Fibroblast of skin of right biceps (primary cell): ENCODE results near the gene FKBP15.

Experiments
- DNase-seq: peaks from one replicate; pipeline ENCODE4 v3.0.0-alpha.2; 2013

FKBP15 gene

DNA sequence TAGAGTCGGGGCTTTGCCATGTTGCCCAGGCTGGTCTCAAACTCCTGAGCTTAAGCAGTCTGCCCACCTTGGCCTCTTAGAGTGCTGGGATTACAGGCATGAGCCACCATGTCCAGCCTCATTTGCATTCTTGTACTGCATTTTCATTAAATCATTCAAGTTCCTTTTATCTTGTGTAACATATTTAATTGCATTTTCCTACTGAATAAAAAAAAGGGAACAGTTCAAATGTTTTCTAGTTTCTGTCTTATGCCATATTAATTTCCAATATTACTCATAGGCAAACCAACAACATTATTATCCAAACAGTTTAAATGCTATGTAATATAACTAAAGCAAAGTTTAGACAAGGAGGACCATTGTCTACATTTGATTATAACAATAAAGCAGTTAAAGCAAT lies 6.4 kb upstream of the FKBP15 start:
- DNase-seq, result no peak

DNA sequence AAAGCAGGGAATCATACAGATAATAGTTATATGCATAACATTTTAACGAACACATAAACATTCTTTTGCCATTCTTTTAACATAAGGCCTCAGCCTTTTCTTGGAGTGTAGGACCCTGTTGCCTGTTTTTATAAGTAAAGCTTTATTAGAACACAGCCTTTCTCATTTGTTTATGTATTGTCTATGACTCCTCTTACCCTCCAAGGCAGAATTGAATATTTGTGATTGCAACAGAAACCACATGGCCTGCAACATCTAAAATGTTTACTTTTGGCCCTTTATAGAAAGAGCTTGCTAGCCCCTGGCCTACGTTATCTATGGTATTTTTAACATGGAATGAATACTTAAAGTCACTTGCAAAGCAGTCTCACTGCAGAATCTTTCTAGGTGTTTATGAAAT lies 2.9 kb upstream of the FKBP15 start:
- DNase-seq, result peak; percentile 32

DNA sequence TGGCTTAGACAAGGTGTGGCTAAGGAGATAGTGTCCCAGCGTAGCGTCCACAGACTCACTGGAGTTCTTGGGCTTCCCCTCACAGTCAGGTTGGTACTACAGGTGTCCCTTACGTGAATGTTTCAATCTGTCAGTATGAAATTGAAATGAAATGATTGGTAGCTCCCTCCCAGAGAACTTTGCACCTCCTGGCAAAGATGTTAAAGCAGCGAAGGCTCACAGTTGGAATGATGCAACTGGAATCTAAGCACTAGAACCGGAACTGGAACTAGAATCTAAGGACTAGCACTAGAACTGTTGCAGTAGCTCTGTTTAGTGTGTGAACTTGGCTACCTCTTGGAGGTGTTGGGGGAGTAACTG lies 1.4 kb upstream of the FKBP15 start:
- DNase-seq, result peak; percentile 17

DNA sequence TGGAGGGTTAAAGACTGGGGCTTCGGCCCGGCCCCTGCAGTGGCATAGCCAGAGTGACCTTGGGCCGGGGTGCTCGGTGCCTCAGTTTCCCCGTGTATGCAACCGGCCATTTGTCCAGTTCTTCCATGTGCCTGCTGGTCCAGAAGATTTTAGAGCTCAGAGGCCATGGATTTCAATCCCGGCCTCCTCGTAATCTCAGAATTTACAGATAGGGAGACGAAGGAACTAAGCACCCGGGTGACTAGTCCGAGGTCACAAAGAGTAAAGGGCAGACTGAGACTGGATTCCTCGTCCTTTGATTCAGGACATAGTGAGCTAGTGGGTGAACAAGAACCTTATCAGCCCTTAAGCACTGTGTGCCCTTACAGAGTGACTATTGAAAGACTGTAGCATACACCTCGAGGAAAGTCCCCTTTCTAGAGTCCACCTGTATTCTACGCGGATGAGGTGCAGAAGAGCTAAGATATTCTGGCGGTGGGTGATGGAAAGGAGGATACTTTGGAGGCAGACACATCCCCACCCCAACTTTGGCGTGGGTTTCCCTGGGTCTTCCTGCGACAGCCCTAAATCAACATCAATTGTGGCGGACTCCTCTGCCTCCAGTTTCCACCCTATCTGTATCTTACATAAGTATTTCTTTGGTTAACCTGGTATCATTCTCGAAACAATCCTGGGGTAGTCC lies 864 bp upstream of the FKBP15 start:
- peak; percentile 10 for DNase-seq

DNA sequence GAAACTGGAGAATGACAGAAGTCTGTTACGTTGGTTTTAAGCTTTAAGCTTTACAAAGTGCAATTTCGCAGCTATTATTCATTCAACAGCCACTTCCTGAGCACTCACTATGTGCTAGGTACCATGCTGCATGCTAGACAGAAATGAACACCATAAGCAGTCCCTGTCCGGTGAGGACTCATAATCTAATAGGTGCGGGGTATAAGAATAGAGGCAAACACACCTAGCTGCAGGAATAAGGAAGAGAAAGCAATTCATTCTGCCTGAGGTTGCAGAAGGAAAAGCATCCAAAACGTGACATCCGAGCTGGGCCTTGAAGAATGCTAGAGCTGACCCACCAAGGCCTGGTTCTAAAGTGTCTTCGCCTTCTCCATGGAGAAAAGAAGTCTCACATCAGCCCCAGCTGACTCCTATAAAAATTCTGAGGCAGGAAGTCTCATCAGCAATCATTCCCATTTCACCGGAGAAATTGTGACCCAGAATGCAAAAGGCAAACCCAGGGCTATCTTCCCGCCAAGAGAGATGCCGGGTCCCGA lies 542 bp downstream of the FKBP15 start:
- no peak for DNase-seq

DNA sequence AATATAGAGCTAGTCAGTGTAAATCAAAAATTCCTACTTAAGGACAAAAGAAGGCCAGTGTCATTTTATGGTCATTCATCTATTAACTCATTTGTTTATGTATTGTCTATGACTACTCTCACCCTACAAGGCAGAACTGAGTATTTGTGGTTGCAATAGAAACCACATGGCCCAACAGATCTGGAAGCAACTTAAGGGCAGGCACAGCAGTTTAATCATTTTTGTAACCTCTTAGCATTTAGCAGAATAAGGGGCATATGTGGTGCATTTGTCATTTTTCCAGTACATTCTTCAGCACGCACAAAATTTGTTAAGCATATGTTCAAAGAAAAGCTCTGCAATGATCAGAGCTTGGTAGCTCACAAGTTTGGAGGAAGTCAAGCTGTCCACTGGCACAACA lies 1.1 kb downstream of the FKBP15 start:
- peak; percentile 68 for DNase-seq

DNA sequence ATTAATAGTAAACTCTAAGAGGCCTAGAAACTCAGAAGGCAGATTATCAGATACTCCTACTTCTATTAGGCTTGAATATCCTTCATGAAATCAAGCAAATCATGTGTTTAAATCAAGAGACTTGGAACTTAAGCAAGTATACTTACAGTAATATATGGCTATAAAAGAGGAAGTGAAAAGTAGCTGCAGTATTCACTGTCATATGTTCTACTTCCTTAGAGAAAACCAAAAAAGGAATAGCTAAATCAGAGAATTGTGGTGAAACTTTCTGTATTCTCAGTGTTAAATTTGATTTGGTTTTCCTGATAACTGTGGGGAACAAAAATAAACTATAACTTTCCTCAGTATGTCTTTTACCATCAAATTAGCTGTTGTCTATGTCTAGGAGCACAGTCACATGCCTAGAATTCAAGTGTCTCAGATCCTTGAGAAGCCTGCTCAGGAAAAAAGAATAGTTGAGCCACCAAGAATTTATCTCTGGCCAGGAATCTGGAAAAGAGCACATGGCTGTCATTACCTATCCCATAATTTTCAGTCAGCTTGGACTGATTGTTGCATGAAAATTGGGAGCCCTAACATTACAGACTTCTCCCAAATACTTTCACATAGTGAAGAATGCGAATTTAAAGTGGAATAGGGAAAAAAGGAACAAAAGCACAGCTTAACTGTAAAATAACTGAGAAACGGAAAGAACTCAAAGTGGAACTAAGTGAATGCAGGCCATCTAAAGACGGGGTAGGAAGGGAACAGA lies 1.7 kb downstream of the FKBP15 start:
- no peak for DNase-seq

DNA sequence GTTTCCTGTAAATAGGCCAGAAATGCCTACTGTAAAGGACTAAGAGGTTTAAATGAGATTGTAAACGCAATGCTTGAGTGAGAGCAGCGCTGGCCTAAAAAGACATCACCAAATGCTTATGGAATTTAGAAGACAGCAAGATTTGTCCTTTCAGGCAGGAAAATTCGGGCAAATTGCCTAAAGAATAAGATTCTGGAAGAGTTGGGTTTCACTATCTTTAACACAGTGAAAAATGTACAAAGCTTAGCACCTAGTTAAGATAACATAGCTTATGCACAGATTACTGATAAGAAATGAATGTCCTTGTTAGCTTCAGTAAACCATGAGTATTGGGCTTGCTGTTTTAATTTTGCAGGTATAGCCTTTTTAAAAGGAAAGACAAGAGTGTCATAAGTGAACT lies 4.7 kb downstream of the FKBP15 start:
- no peak for DNase-seq

DNA sequence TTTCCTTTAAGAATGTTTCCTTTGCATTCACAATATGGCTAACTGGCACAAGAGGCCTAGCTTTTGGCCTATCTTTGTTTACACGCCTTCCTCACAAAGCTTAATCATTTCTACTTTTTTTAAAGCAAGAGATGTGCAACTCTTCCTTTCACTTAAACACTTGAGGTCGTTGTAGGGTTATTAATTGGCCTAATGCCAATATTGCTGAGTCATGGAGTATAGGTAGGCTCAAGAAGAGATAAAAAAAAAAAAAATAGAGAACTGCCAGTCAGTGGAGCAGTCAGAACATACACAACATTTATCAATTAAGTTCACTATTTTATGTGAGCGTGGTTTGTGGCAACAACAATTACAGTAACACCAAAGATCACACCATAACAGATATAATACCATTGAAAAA lies 5.9 kb downstream of the FKBP15 start:
- peak; percentile 26 for DNase-seq

DNA sequence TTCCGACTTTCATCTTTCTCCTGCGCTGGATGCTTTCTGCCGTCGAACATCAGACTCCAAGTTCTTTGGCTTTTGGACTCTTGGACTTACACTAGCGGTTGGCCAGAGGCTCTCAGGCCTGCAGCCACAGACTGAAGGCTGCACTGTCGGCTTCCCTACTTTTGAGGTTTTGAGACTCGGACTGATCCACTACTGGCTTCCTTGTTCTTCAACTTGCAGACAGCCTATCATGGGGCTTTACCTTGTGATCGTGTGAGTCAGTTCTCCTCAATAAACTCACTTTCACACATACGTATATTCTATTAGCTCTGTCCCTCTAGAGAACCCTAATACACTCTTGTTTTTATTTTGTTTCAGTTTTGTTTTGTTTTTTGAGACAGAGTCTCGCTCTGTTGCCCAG lies 10.3 kb downstream of the FKBP15 start:
- no peak for DNase-seq

DNA sequence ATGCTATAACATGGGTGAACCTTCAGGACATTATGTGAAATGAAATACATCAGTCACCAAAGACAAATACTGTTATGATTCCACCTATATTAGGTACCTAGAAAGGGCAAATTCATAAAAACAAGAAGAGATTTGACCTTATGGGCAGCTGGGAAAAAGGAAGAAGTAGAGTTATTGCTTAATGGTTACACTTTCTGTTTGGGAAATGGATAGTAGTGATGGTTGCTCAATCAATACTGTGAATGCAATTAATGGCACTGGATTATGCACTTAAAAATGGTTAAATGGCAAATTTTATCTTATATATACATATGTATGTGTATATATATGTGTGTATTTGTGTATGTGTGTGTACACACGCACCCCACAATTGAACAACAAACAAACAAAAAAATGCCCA lies 15.2 kb downstream of the FKBP15 start:
- no peak for DNase-seq

DNA sequence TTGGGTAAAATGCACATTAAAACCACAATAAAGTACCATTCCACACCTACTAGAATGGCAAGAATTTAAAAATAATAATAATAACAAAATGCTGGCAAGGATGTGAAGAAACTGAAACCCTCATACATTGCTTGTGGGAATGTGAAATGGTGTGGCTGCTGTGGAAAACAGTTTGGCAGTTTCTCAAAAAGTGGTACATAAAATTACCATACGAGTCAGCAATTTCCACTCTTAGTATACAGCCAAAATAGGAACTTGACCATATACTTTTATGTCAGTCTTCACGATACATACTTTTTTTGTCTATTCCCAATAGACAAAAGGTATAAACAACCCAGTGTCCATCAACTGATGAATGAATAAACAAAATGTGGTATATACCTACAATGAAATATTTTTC lies 15.6 kb downstream of the FKBP15 start:
- DNase-seq, result no peak

DNA sequence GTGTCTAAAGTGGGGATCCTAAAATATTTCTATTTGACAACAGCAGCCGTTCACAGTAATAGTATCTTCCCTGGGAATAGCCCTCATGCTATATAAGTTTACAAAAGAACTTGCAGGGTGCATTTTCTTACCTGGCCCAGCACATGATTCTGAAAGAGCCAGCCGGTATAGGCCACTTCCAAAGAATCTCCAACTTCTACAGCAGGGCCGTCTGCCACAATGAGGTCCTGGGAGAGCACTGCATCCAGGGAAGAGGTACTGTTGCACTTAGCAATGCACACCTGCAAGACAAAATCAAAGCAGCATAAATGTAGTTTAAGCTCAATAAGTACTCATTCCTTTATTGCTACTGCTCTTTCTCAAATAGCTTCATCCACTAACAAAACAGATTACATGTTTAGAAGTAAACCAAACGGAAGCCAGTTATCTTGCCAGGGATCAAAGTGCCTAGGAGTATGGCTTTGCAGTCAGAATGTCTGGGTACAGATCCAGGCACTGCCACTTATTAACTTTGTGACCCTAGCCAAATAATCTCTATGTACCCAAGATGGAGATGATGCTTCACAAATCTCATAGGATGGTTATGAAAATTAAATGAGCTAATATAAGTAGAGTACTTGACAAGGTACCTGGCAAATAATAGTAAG lies 21.3 kb downstream of the FKBP15 start:
- DNase-seq, result no peak

DNA sequence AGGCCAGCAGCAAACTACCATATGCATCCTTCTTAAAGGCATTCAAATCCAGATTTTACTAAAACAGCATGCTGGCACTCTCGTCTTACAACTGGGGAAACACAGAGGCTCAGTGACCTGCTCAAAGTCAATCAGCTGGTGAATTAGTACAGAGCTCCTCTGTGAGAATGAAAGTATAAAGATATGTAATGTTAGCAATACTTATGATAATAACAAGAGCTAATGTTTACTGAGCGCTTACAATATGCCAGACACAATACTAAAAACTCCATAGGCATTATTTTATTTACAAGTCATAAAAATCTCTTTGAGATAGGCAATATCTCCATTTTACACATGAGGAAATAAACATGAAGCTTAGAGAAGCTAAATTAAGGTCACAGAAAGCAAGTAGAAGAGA lies 28.6 kb downstream of the FKBP15 start:
- DNase-seq, result no peak

DNA sequence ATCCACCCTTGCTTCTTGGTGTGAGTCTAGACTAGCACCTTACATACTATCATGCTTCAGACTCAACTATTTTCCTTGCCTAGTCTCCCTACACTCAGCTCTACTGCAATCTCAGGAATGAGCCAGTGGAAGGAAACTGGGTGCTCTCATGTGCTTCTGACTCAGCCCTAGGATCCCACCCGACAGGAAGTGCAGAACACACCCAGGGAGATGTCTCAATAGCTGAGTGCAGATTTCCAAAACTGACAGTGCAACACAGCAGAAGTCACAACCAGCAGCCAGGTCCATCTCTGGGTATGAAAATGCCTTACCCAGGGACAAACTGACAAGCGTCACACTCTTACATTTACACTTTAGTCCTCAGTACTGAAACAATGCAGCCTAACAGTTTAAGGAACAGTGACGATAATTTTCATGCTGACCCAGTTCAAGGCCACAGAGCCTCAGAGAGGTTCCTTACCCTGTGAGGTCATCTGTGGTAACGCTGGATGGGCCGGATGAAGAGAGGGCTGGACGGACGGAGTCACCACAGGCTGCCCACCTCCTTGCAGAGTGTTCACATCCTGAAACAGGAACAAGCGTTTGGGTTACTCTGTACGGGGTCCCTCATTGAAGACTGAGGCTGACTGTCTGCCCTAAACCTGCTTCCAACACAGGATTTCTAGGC lies 33.0 kb downstream of the FKBP15 start:
- peak; percentile 85 for DNase-seq

DNA sequence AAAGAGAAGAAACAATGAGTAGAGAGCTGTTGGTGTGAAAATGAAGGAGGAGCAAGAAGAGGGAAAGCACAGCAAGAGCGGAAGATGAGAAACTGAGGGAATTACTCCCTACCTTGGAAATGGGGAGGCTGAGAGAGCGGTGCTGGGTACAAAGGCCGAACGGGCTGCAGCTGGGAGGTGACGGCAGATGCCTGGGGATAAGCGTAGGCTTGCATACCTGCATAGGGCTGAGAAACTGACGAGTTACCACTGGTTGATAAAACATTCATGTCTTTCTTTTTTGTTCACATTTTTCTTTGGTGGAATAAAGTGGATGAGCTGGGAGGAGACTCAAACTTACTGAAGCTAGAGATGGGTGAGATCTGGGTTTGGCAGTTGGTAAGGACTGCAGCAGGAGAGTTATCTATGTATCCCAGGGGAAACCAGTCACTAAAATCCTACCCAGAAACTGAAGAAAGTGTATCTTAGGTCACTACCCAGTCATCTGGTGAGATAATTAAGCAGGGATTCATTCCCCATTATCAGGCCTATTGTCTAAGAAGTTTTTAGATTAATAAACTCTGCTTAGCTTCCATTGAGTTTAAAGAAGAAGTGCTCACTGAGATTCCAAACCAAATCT lies 34.8 kb downstream of the FKBP15 start:
- no peak for DNase-seq

DNA sequence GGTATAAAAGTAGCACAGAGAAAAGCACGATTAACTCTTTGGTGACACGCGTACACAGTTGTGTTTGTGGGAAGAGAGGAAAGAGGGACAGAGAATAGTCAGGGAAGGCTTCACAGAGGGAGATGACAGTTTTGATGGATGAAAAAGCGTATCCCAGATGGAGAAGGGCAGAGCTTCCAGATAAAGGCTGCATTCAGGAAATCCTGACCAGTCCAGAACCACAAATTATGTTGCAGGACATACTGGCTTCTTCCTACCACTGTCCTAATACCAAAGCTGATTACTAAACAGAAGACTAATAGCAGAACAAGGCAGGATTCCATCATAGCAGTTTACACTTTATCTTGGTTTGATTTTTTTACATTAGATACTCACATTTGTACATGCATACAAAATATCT lies 35.8 kb downstream of the FKBP15 start:
- DNase-seq, result no peak

DNA sequence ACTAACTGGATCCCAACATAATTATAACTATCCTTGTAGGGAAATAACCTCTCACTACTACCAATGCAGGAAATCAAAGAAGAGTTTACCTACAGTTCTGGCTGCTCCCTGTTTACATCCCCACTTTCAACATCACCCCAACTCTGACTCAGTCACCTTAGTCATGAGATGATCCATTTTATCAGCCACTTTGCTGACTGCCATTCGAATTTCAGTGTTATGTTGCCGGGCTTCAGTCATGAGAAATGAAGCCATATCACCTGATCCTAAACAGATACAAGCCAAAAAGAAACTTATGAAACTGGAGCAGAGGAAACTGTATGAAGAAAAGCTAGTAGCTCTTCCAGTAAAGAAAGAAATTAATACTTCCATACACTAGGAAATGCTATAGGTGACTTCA lies 36.5 kb downstream of the FKBP15 start:
- no peak for DNase-seq

DNA sequence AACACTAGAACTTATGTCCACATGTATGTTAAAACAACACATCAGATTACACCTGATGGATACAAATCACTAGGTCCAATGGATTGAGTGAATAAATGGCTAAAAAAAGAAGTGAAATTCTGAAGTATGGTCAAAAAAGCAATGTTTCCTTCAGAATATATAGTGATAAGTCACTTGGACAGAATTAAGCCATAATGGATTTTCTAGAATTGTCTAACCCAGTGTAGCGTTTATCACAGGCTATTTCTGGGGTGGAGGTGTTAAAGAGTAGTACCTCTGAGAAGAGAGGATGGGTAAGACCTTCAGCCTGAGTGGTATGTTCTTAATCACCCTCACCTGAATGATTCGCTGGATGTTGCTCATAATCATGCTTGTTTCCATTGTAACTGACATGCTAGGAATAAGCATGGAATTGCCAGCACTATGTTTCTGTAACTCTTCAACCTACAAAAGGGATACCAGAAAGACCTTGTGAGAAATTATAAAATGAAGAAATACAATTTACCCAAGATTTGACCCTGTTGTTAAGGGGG lies 37.1 kb downstream of the FKBP15 start:
- DNase-seq, result no peak

DNA sequence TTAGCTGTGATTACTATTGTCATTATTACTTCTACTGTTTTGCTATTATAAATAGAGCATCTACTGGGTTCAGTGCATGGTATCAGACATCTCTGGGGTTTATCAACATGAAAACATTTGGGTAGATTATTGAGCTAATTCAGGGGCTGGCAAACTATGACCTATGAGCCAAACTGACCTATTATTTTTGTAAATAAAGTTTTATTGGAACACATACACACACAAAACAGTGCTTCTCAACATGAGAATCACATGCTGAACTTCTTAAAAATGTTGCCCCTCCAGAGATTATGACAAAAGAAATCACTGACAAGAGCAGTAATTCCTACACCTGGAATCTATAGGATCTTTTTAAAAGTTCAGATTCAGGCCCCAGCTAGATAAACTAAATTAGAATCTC lies 39.9 kb downstream of the FKBP15 start:
- DNase-seq, result no peak

DNA sequence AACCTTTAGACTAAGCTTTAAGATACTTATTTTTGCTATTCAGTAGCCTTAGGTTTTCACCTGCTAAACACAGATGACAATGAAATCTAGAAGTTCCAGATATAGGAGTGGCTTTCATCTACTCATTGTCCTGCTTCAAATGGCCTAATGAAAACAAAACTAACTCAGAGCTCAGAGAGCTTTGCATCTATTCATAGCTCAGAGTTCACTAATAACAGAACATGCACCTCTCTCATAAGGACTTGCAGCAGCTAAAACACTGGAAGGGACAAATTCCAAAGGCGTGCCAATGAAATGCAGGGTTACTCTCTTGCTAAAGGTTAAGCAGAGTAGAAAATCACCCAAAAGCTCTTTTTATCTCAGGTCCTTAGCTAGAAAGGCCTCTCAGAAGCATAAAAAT lies 41.2 kb downstream of the FKBP15 start:
- DNase-seq, result no peak

DNA sequence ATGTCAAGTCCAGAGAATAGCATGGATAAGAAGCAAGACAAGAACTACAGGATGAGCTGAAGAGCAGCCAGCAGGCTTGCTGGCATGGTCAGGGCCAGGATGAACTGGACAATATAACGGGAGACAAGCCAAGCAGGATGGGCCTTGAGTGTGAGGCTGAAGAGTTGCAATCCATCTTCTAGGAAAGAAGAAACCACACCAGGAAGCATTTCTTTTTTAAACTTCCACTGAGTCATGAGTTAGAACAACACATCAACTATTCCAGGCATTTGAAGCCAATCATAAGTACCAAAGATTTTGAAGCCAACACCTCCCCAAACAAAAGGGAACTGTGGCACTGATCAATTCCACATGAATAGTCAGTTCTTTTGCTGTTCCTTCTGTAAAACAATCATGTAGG lies 43.0 kb downstream of the FKBP15 start:
- peak; percentile 33 for DNase-seq

DNA sequence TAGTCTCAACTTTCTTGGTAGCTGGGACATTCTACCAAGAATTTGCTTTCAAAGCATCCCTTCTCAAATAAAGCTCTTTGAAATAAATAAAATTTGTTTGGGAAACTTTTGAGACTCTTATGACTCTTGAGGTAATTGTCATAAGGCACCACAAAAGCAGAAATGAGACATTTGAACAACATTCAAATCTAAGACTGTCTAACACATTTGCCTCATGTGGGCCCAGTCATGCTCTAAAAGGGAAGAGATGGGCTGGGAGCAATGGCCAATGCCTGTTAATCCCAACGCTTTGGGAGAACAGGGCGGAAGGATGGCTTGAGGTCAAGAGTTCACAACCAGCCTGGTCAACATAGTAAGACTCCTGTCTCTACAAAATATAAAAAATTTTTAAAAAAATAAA lies 43.8 kb downstream of the FKBP15 start:
- no peak for DNase-seq
